ENCODE measurements around the gene PDS5B.
A peak's percentile ranks its signal among the peaks of the same experiment; 100 is the strongest.

The PDS5B gene

GRCh38 chr13:32624441-32624840 lies 38.2 kb downstream of the PDS5B start:
- no peak for TF ChIP-seq CTCF (IDR thresholded peaks at IDR 0.05)

- TF ChIP-seq CTCF (IDR thresholded peaks at IDR 0.05): no peak
Measured at GRCh38 chr13:32627793-32628192, 41.5 kb downstream of the PDS5B start.

- TF ChIP-seq CTCF (IDR thresholded peaks at IDR 0.05): no peak
Measured at GRCh38 chr13:32629313-32629712, 43.1 kb downstream of the PDS5B start.

GRCh38 chr13:32629866-32630265 lies 43.6 kb downstream of the PDS5B start:
- TF ChIP-seq CTCF (IDR thresholded peaks at IDR 0.05): no peak

- no peak for TF ChIP-seq CTCF (IDR thresholded peaks at IDR 0.05)
Measured at GRCh38 chr13:32632343-32632909, 46.2 kb downstream of the PDS5B start.

- no peak for TF ChIP-seq CTCF (IDR thresholded peaks at IDR 0.05)
Measured at GRCh38 chr13:32636711-32637110, 50.5 kb downstream of the PDS5B start.

- TF ChIP-seq CTCF (IDR thresholded peaks at IDR 0.05): no peak
Measured at GRCh38 chr13:32638739-32639138, 52.5 kb downstream of the PDS5B start.

- peak; percentile 77 for TF ChIP-seq CTCF (IDR thresholded peaks at IDR 0.05)
Measured at GRCh38 chr13:32639502-32640105, 53.4 kb downstream of the PDS5B start.

Measured in LNCAP (cell line).